Measurements from ENCODE around the gene SGMS1.
"Not testable (repeated sequence)": the region's sequence is repeated elsewhere in the genome, so short reads cannot be mapped to it uniquely, and the experiment has no call there.

The SGMS1 gene

DNA sequence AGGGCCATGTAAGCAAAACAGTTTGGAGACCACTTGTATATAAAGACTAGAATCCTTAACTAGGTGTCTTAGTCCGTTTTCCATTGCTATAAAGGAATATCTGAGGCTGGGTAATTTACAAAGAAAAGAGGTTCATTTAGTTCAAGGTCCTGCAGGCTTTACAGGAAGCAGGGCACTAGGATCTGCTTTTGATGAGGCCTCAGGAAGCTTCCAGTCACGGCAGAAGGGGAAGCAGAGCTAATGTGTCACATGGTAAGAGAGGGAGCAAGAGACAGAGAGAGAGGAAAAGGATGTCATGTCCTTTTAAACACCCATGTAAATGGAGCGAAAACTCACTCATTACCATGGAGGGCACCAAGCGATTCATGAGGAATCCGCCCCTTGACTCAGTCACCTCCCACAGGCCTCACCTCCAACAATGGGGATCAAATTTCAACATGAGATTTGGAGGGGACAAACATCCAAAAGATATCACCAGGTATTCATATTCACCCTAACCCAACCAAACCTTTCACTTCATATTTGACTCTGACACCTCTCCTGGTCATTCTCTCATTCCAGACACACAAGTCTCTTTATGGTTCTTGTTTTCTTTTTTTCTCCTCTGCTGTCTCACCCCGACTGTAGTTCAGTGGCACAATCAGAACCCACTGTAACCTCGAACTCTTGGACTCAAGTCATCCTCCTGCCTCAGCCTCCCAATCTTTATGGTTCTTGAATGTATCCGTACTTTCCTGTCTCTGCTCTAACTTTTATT lies 342.4 kb downstream of the SGMS1 start:
- no peak for DNase-seq

- DNase-seq = no peak
Measured at GRCh38 chr10:50280049-50280841, 343.5 kb downstream of the SGMS1 start.

DNA sequence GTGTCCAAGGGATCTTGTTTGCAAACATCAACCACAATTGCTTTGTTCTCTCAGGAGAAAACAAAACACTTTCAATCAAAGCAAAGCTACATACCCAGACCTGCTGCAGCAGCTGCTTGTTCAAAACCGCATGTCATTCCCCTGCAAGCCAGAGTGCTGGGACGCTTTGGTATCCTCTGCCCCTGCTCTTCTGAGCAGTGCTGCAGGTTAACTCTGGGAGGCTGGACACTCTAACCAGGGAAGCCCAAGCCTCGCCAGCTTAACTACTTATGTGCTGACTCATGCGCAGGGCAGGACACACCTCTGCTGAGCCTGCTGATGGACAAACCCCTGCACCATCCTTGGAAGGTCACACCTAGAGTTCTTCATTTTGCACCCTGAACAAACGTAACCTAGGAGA lies 344.3 kb downstream of the SGMS1 start:
- no peak for DNase-seq

DNA sequence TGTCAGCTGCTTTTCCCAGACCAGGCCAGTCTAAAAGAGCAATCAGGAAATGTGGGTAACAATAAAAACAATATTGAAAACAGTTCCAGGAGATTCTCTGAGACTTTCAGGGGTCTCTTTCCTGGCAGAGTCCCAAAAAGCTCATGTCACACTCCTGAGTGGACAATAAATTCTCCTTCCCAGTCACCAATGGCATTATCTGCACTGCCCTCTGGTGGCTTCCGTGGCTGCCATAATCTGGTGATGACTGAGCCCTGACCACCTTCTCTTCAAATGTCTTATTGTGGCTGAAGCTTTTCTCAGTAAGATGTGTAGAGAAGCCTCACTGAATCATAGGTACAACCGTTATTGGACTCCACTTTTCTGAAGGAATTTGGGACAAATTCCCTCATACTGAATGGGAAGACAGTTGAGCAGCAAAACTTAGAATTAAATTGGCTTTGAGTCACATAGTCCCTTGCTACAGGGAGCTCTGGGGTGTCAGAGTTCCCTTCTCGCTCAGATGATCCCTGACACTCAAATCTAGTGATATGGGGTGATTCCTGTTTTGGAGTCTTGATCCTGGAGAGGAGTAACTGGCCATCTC lies 348.0 kb downstream of the SGMS1 start:
- DNase-seq = peak; percentile 50 to 56

- no peak for DNase-seq
Measured at GRCh38 chr10:50272531-50272930, 351.2 kb downstream of the SGMS1 start.

DNA sequence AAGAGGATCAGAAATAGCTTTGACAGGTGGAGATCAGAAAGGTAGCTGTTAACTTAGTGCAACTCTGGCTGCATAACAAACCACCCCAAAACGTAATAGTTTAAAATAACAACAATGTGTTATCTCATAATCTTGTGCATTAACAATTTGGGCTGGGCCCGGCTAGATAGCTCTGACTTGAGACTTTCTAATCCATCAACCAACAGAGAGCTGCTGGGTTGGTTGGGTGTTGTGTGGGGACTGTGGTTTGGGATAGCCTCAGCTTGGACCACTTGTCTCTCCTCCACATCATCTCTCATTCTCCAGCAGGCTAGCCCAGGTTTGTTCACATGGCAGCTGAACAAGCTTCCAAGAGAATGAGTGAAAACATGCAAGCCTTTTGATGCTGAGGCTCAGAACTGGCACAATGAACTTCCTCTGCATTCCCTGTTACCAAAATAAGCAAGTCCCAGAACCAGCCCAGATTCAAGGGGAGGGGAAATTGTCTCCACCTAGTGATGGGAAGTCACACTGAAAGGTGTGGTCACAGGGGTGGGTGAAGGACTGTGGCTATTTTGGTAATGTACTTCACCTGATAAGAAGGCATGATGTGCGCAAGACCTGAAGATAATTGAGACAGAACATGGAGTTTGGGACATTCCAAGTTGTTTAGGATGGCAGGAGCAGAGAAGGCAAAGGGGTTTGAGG lies 352.0 kb downstream of the SGMS1 start:
- no peak for DNase-seq

GRCh38 chr10:50267877-50268276 lies 355.9 kb downstream of the SGMS1 start:
- DNase-seq = not testable (repeated sequence)

GRCh38 chr10:50262625-50263024 lies 361.1 kb downstream of the SGMS1 start:
- DNase-seq = not testable (repeated sequence)

DNA sequence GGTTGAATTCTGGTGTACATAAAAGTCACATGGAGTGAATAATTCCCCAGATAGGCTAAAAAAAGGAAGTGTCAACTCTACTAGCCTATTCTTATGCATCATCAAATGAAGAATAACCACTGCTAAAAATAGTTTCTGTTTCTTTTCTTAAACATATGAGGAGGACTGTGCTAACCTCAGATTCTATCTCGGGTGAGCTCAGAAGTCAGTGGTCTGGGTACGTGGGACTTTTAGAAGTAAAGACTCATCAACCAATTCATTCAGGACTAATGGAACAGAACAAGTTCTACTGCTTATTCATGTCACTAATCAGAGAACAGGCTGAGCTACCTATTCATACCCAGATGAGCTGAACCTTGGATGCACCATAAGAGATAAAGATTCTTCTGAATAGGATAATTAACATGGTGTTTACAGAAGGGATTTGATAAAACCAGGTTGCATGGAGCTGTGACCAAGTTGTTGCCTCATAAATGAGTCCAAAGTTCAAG lies 362.9 kb downstream of the SGMS1 start:
- DNase-seq = no peak
